ENCODE data around the gene PTTG1IP2. TPM values are rescaled to one million over a fixed set of nuclear protein-coding genes. Genes with fewer than 3 reads are reported as not detected.

The PTTG1IP2 gene
- total and polyA plus RNA-seq, 4 donors, result 2.0 TPM; not detected in 3

DNA sequence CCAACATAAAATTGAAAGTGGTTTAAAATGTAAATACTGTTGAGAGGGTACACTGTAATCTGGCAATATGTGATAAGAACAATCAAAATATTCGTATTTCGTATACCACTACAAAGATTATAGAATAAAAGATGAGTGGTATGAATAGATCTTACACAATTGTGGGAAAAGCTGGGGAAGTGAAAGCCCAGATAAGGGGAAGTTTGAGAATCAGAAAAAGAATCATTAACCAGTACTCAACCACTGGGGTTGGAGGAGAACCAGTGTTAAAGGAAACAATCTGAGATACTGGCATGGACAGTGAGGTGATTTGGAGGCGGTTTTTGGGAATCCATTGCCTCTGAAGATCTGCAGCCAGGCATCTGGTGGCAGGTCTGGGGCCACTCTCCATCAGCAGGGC, 67.0 kb downstream of the PTTG1IP2 start:
- Histone ChIP-seq H3K27ac (ENCODE audit: low read depth in 1 of 2, low read length in 2 of 2) (no peak overlapping the region), H3K9ac (ENCODE audit: low read depth in 1 of 2, low read length in 2 of 2) (no peak overlapping the region), H3K4me1 (ENCODE audit: control insufficient read depth in 4 of 4, insufficient read depth in 4 of 4, low read length in 3 of 4) (no peaks in the 10 kb centered on the region), H3K4me3 (ENCODE audit: low read depth in 1 of 3, low read length in 3 of 3) (no peak overlapping the region), H3K27me3 (ENCODE audit: control insufficient read depth in 4 of 4, insufficient read depth in 4 of 4, low read length in 3 of 4) (no peaks in the 10 kb centered on the region), H3K36me3 (ENCODE audit: control insufficient read depth in 4 of 4, insufficient read depth in 3 of 4, low read depth in 1 of 4, low read length in 3 of 4) (no peaks in the 10 kb centered on the region), H3K9me3 (ENCODE audit: control insufficient read depth in 4 of 4, low read length in 3 of 4) (no peaks in the 10 kb centered on the region)
- no peak for DNase-seq (ENCODE audit: low spot score)
- WGBS, result 80% methylated on average over 3 of the region's 3 CpGs
- TF ChIP-seq REST (IDR thresholded peaks at IDR 0.05) (no peak), HNF4G (IDR thresholded peaks at IDR 0.05) (no peak), HNF4A (conservative IDR thresholded peaks at IDR 0.05) (no peak), RXRA (IDR thresholded peaks at IDR 0.05) (no peak), NR2F2 (IDR thresholded peaks at IDR 0.05) (no peak), EGR1 (IDR thresholded peaks at IDR 0.05; ENCODE audit: low read depth in 2 of 2) (no peak), JUND (IDR thresholded peaks at IDR 0.05) (no peak), FOXA1 (IDR thresholded peaks at IDR 0.05) (no peak), ZBTB33 (IDR thresholded peaks at IDR 0.05) (no peak), GABPA (IDR thresholded peaks at IDR 0.05 in 1 of 2, conservative IDR thresholded peaks at IDR 0.05 in 1 of 2) (no peak), MAX (IDR thresholded peaks at IDR 0.05) (no peak), YY1 (IDR thresholded peaks at IDR 0.05) (no peak)

DNA sequence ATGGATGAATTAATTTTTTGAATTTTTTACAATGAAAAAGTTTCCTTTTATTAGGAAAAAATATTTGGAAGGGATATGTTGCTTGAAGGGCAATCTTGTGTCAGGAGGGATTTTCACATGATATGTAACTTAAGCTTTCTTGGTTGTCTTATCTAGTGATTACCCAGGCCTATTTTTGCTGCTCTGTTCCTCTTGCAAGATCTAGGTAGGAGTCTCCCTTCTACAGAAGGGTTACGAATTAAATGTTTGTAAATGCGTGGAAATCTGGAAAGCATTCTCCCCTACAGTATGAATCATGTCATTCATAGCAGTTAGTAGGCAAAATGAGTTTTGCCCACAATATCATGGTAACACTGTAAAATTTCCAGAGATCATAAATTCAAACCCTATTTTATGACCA, 69.0 kb downstream of the PTTG1IP2 start:
- Histone ChIP-seq H3K27ac (ENCODE audit: low read depth in 1 of 2, low read length in 2 of 2) (no peak overlapping the region), H3K4me1 (ENCODE audit: control insufficient read depth in 4 of 4, insufficient read depth in 4 of 4, low read length in 3 of 4) (no peaks in the 10 kb centered on the region), H3K27me3 (ENCODE audit: control insufficient read depth in 4 of 4, insufficient read depth in 4 of 4, low read length in 3 of 4) (no peaks in the 10 kb centered on the region), H3K9ac (ENCODE audit: low read depth in 1 of 2, low read length in 2 of 2) (no peak overlapping the region), H3K4me3 (ENCODE audit: low read depth in 1 of 3, low read length in 3 of 3) (no peak overlapping the region), H3K36me3 (ENCODE audit: control insufficient read depth in 4 of 4, insufficient read depth in 3 of 4, low read depth in 1 of 4, low read length in 3 of 4) (no peaks in the 10 kb centered on the region), H3K9me3 (ENCODE audit: control insufficient read depth in 4 of 4, low read length in 3 of 4) (no peaks in the 10 kb centered on the region)
- no peak for DNase-seq (ENCODE audit: low spot score)
- WGBS, result 96% methylated on average over 2 of the region's 2 CpGs
- TF ChIP-seq CTCF (IDR thresholded peaks at IDR 0.05; ENCODE audit: low read depth, low read length, missing input control), result no peak
- TF ChIP-seq SP1 (IDR thresholded peaks at IDR 0.05), result no peak
- TF ChIP-seq ATF3 (IDR thresholded peaks at IDR 0.05), result no peak
- no peak for TF ChIP-seq REST (IDR thresholded peaks at IDR 0.05)
- TF ChIP-seq TAF1 (conservative IDR thresholded peaks at IDR 0.05), result no peak
- no peak for TF ChIP-seq NR2F2 (IDR thresholded peaks at IDR 0.05)
- TF ChIP-seq HNF4G (IDR thresholded peaks at IDR 0.05), result no peak
- TF ChIP-seq ZBTB33 (IDR thresholded peaks at IDR 0.05), result no peak
- TF ChIP-seq RXRA (IDR thresholded peaks at IDR 0.05), result no peak
- TF ChIP-seq HNF4A (conservative IDR thresholded peaks at IDR 0.05), result no peak
- TF ChIP-seq MAX (IDR thresholded peaks at IDR 0.05), result no peak
- TF ChIP-seq GABPA (IDR thresholded peaks at IDR 0.05 in 1 of 2, conservative IDR thresholded peaks at IDR 0.05 in 1 of 2), result no peak
- TF ChIP-seq EGR1 (IDR thresholded peaks at IDR 0.05; ENCODE audit: low read depth in 2 of 2), result no peak
- TF ChIP-seq YY1 (IDR thresholded peaks at IDR 0.05), result no peak
- no peak for TF ChIP-seq FOXA2 (IDR thresholded peaks at IDR 0.05)
- TF ChIP-seq JUND (IDR thresholded peaks at IDR 0.05), result no peak
- TF ChIP-seq RAD21 (IDR thresholded peaks at IDR 0.05), result no peak
